GM18909 (cell line): ENCODE measurements around the gene ADGRA1.
"Not testable (repeated sequence)": the region's sequence is repeated elsewhere in the genome, so short reads cannot be mapped to it uniquely, and the experiment has no call there.

Experiments used
- ATAC-seq: cut with Tn5 transposase; IDR thresholded peaks from one replicate; pipeline ENCODE4 v1.9.1; 2021; ENCODE audit warnings: mild to moderate bottlenecking; ENCODE audit not compliant: unreplicated experiment, poor library complexity

Gene ADGRA1

GRCh38 chr10:133124357-133125211 is 36.9 kb downstream of the ADGRA1 start:
- ATAC-seq: no peak

- ATAC-seq: no peak
Measured at GRCh38 chr10:133125901-133126300, 38.2 kb downstream of the ADGRA1 start.

- no peak for ATAC-seq
Measured at GRCh38 chr10:133126431-133127290, 38.9 kb downstream of the ADGRA1 start.

GRCh38 chr10:133127291-133128125 is 39.8 kb downstream of the ADGRA1 start:
- no peak for ATAC-seq

GRCh38 chr10:133128126-133129070 is 40.7 kb downstream of the ADGRA1 start:
- no peak for ATAC-seq

- ATAC-seq: no peak
Measured at GRCh38 chr10:133129071-133129858, 41.5 kb downstream of the ADGRA1 start.

- ATAC-seq: no peak
Measured at GRCh38 chr10:133129859-133130495, 42.3 kb downstream of the ADGRA1 start.

GRCh38 chr10:133130602-133131001 is 42.9 kb downstream of the ADGRA1 start:
- no peak for ATAC-seq

- no peak for ATAC-seq
Measured at GRCh38 chr10:133131053-133131452, 43.3 kb downstream of the ADGRA1 start.

GRCh38 chr10:133131734-133132472 is 44.2 kb downstream of the ADGRA1 start:
- no peak for ATAC-seq

- no peak for ATAC-seq
Measured at GRCh38 chr10:133132473-133133291, 45.0 kb downstream of the ADGRA1 start.

- ATAC-seq: no peak
Measured at GRCh38 chr10:133133471-133134231, 45.9 kb downstream of the ADGRA1 start.

- no peak for ATAC-seq
Measured at GRCh38 chr10:133134411-133135115, 46.8 kb downstream of the ADGRA1 start.

GRCh38 chr10:133135116-133135465 is 47.4 kb downstream of the ADGRA1 start:
- ATAC-seq: no peak

- not testable (repeated sequence) for ATAC-seq
Measured at GRCh38 chr10:133137486-133138145, 49.9 kb downstream of the ADGRA1 start.
